Activated naive CD8-positive, alpha-beta T cell treated with anti-CD3 and anti-CD28 coated beads, Interleukin-2, amount 10 ng/mL, durations not matched to agents 7 days and 5 days (primary cell): Measurements from ENCODE around the gene STH. TPM values are rescaled to one million over a fixed set of nuclear protein-coding genes. Genes with fewer than 3 reads are reported as not detected.
A peak's percentile ranks its signal among the peaks of the same experiment; 100 is the strongest.

Experiments
- ATAC-seq: fragments of 150-1000 bp; cut with Tn5 transposase; one replicate; pipeline ENCODE4 v1.10.0; 2021; ENCODE audit warnings: low read depth, moderate library complexity
- POLR2A ChIA-PET: fragments of 350-600 bp; sonication (Branson Sonifier 250); formaldehyde crosslinking; loops from one replicate; lab custom pipeline; 2021; ENCODE audit warnings: antibody characterized with exemption; lab: Charles Lee
- DNase-seq: peaks from one replicate; pipeline ENCODE4 v3.0.0; 2021
- H3K27ac Mint-ChIP-seq: one replicate; pipeline ENCODE4 v1.8.0; 2022; ENCODE audit warnings: mild to moderate bottlenecking, mixed read lengths
- H3K27me3 Mint-ChIP-seq: one replicate; pipeline ENCODE4 v1.8.0; 2022; ENCODE audit warnings: mild to moderate bottlenecking, moderate library complexity, mixed read lengths
- H3K36me3 Mint-ChIP-seq: one replicate; pipeline ENCODE4 v1.8.0; 2021; ENCODE audit warnings: mild to moderate bottlenecking, mixed read lengths
- H3K4me1 Mint-ChIP-seq: one replicate; pipeline ENCODE4 v1.8.0; 2021; ENCODE audit warnings: mixed read lengths
- H3K4me3 Mint-ChIP-seq: one replicate; pipeline ENCODE4 v1.8.0; 2022; ENCODE audit warnings: mild to moderate bottlenecking, moderate library complexity, mixed read lengths
- H3K9me3 Mint-ChIP-seq: one replicate; pipeline ENCODE4 v1.8.0; 2021; ENCODE audit warnings: mixed read lengths
- total RNA-seq, 2 experiments: library from RNA; stranded (reverse); gene quantifications; one replicate each; pipeline ENCODE4 v1.2.3, GENCODE V29; 2021

The STH gene
- total RNA-seq, 2 experiments from 2014 or later, result not detected

- no peaks in the 10 kb centered on the region for H3K9me3 Mint-ChIP-seq
Observed at GRCh38 chr17:46035112-46035818, 36.2 kb downstream of the STH start.

GRCh38 chr17:46036491-46036890, 37.4 kb downstream of the STH start:
- Mint-ChIP-seq H3K4me3 (no peak overlapping the region), H3K9me3 (no peaks in the 10 kb centered on the region), H3K36me3 (peaks cover 30% of the 10 kb centered on the region), H3K4me1 (peaks cover 10% of the 10 kb centered on the region), H3K27me3 (no peaks in the 10 kb centered on the region), H3K27ac (no peak overlapping the region)
- no peak for DNase-seq
- ATAC-seq, result no peak
- POLR2A ChIA-PET, result no interaction called here

More at GRCh38 chr17:46035112-46035818, 36.2 kb downstream of the STH start:
- Mint-ChIP-seq H3K36me3 (peaks cover 33% of the 10 kb centered on the region), H3K27ac (no peak overlapping the region), H3K4me1 (peaks cover 12% of the 10 kb centered on the region), H3K27me3 (no peaks in the 10 kb centered on the region), H3K4me3 (no peak overlapping the region)
- POLR2A ChIA-PET, result no interaction called here
- ATAC-seq (no peak), DNase-seq (no peak)

- ATAC-seq (no peak), DNase-seq (no peak)
- H3K27ac Mint-ChIP-seq, result peak overlapping the region; percentile 60
- H3K9me3 Mint-ChIP-seq, result no peaks in the 10 kb centered on the region
- H3K4me1 Mint-ChIP-seq, result peaks cover 10% of the 10 kb centered on the region
- POLR2A ChIA-PET, result no interaction called here
- peaks cover 27% of the 10 kb centered on the region for H3K36me3 Mint-ChIP-seq
- H3K27me3 Mint-ChIP-seq, result no peaks in the 10 kb centered on the region
- no peak overlapping the region for H3K4me3 Mint-ChIP-seq
Observed at GRCh38 chr17:46037722-46038255, 38.7 kb downstream of the STH start.

GRCh38 chr17:46038414-46038813, 39.4 kb downstream of the STH start:
- no peak overlapping the region for H3K4me3 Mint-ChIP-seq
- ATAC-seq, result no peak

GRCh38 chr17:46038937-46039336, 39.9 kb downstream of the STH start:
- H3K27me3 Mint-ChIP-seq, result no peaks in the 10 kb centered on the region
- ATAC-seq (no peak), DNase-seq (no peak)
- no peak overlapping the region for H3K27ac Mint-ChIP-seq
- no peaks in the 10 kb centered on the region for H3K9me3 Mint-ChIP-seq
- peaks cover 12% of the 10 kb centered on the region for H3K4me1 Mint-ChIP-seq
- H3K4me3 Mint-ChIP-seq, result no peak overlapping the region
- POLR2A ChIA-PET, result no interaction called here
- H3K36me3 Mint-ChIP-seq, result peaks cover 31% of the 10 kb centered on the region

More at GRCh38 chr17:46038414-46038813, 39.4 kb downstream of the STH start:
- POLR2A ChIA-PET, result no interaction called here
- Mint-ChIP-seq H3K27ac (no peak overlapping the region), H3K9me3 (no peaks in the 10 kb centered on the region), H3K4me1 (peaks cover 11% of the 10 kb centered on the region), H3K27me3 (no peaks in the 10 kb centered on the region), H3K36me3 (peaks cover 27% of the 10 kb centered on the region)
- no peak for DNase-seq

GRCh38 chr17:46039592-46040186, 40.6 kb downstream of the STH start:
- peaks cover 14% of the 10 kb centered on the region for H3K4me1 Mint-ChIP-seq
- POLR2A ChIA-PET, result no interaction called here

GRCh38 chr17:46042246-46042645, 43.2 kb downstream of the STH start:
- no peaks in the 10 kb centered on the region for H3K9me3 Mint-ChIP-seq
- H3K27ac Mint-ChIP-seq, result no peak overlapping the region
- no peak overlapping the region for H3K4me3 Mint-ChIP-seq
- peaks cover 32% of the 10 kb centered on the region for H3K36me3 Mint-ChIP-seq
- DNase-seq (no peak), ATAC-seq (no peak)
- H3K4me1 Mint-ChIP-seq, result peaks cover 10% of the 10 kb centered on the region
- POLR2A ChIA-PET, result no interaction called here
- H3K27me3 Mint-ChIP-seq, result no peaks in the 10 kb centered on the region

More at GRCh38 chr17:46039592-46040186, 40.6 kb downstream of the STH start:
- ATAC-seq (no peak), DNase-seq (no peak)
- Mint-ChIP-seq H3K27ac (no peak overlapping the region), H3K9me3 (no peaks in the 10 kb centered on the region), H3K27me3 (no peaks in the 10 kb centered on the region), H3K36me3 (peaks cover 29% of the 10 kb centered on the region), H3K4me3 (no peak overlapping the region)

- no peak overlapping the region for H3K4me3 Mint-ChIP-seq
- H3K27me3 Mint-ChIP-seq, result no peaks in the 10 kb centered on the region
- peaks cover 8% of the 10 kb centered on the region for H3K4me1 Mint-ChIP-seq
- H3K27ac Mint-ChIP-seq, result no peak overlapping the region
- POLR2A ChIA-PET, result interaction anchor here (0.6 kb wide), 2 partner anchors 122 to 145 kb away, joined by 4 to 5 read pairs; no protein-coding TSS in a partner anchor
- no peaks in the 10 kb centered on the region for H3K9me3 Mint-ChIP-seq
- DNase-seq, result no peak
- ATAC-seq, result no peak
- peaks cover 35% of the 10 kb centered on the region for H3K36me3 Mint-ChIP-seq
Observed at GRCh38 chr17:46042925-46043324, 43.9 kb downstream of the STH start.

- Mint-ChIP-seq H3K4me3 (no peak overlapping the region), H3K4me1 (peaks cover 7% of the 10 kb centered on the region), H3K9me3 (no peaks in the 10 kb centered on the region), H3K27ac (no peak overlapping the region), H3K36me3 (peaks cover 32% of the 10 kb centered on the region), H3K27me3 (no peaks in the 10 kb centered on the region)
- POLR2A ChIA-PET, result interaction anchor here (0.9 kb wide), 1 partner anchor 10 kb away, joined by 3 read pairs; no protein-coding TSS in a partner anchor
- no peak for DNase-seq
- no peak for ATAC-seq
Observed at GRCh38 chr17:46043606-46044005, 44.6 kb downstream of the STH start.

GRCh38 chr17:46044286-46044928, 45.4 kb downstream of the STH start:
- Mint-ChIP-seq H3K36me3 (peaks cover 34% of the 10 kb centered on the region), H3K27me3 (no peaks in the 10 kb centered on the region), H3K4me3 (no peak overlapping the region), H3K4me1 (peaks cover 7% of the 10 kb centered on the region), H3K27ac (no peak overlapping the region), H3K9me3 (no peaks in the 10 kb centered on the region)
- DNase-seq, result no peak
- POLR2A ChIA-PET, result interaction anchor here (0.8 to 1.3 kb wide), 3 partner anchors 11 to 168 kb away, joined by 3 to 5 read pairs (median 5); partner anchors contain the start of gene KANSL1
- peak; percentile 36 for ATAC-seq

- Mint-ChIP-seq H3K4me1 (peaks cover 7% of the 10 kb centered on the region), H3K36me3 (peaks cover 38% of the 10 kb centered on the region), H3K4me3 (no peak overlapping the region), H3K9me3 (no peaks in the 10 kb centered on the region), H3K27me3 (no peaks in the 10 kb centered on the region), H3K27ac (no peak overlapping the region)
- POLR2A ChIA-PET, result interaction anchor here (0.8 to 1.3 kb wide), 2 partner anchors 148 to 167 kb away, joined by 5 read pairs; partner anchors contain the start of gene KANSL1
- DNase-seq, result no peak
- no peak for ATAC-seq
Observed at GRCh38 chr17:46044989-46045388, 45.9 kb downstream of the STH start.

- DNase-seq, result no peak
- ATAC-seq, result no peak
- peaks cover 37% of the 10 kb centered on the region for H3K36me3 Mint-ChIP-seq
- H3K4me1 Mint-ChIP-seq, result peaks cover 7% of the 10 kb centered on the region
- H3K27ac Mint-ChIP-seq, result peak overlapping the region; percentile 48
- POLR2A ChIA-PET, result no interaction called here
- H3K4me3 Mint-ChIP-seq, result no peak overlapping the region
- no peaks in the 10 kb centered on the region for H3K9me3 Mint-ChIP-seq
- no peaks in the 10 kb centered on the region for H3K27me3 Mint-ChIP-seq
Observed at GRCh38 chr17:46045639-46046038, 46.6 kb downstream of the STH start.

GRCh38 chr17:46046957-46047356, 47.9 kb downstream of the STH start:
- Mint-ChIP-seq H3K4me1 (peaks cover 10% of the 10 kb centered on the region), H3K4me3 (no peak overlapping the region), H3K27ac (no peak overlapping the region), H3K9me3 (no peaks in the 10 kb centered on the region), H3K36me3 (peaks cover 42% of the 10 kb centered on the region), H3K27me3 (no peaks in the 10 kb centered on the region)
- POLR2A ChIA-PET, result interaction anchor here (1.3 kb wide), 1 partner anchor 146 kb away, joined by 3 read pairs; the partner anchor contains the start of gene KANSL1
- no peak for DNase-seq
- ATAC-seq, result no peak
